ENCODE results near the gene CCDC124.
"Not testable (repeated sequence)": the region's sequence is repeated elsewhere in the genome, so short reads cannot be mapped to it uniquely, and the experiment has no call there.

- TF ChIP-seq EP300, CTCF, POLR2A (IDR thresholded peaks at IDR 0.05): not testable (repeated sequence)
Measured at GRCh38 chr19:17919122-17919521, 13.7 kb upstream of the CCDC124 start.
